Neural cell (in vitro differentiated cells): Measurements from ENCODE around the gene FRMD1.

Experiments used
- CTCF ChIP-seq: fragments of 450-650 bp; IDR thresholded peaks from 2 replicates; pipeline ENCODE4 v1.5.1; 2014; ENCODE audit warnings: antibody characterized with exemption, mild to moderate bottlenecking, moderate library complexity; ENCODE audit not compliant: poor library complexity, severe bottlenecking
- EP300 ChIP-seq: fragments of 450-650 bp; conservative IDR thresholded peaks from 2 replicates; pipeline ENCODE4 v1.6.1; 2014; ENCODE audit warnings: antibody characterized with exemption, mild to moderate bottlenecking, moderate library complexity; ENCODE audit not compliant: poor library complexity, severe bottlenecking
- EZH2 ChIP-seq: fragments of 200-600, 300-800 bp; shearing (Covaris generic), sonication (generic); IDR thresholded peaks from 2 replicates; pipeline ENCODE4 v1.6.1; 2014; ENCODE audit warnings: antibody characterized with exemption, low read length, borderline replicate concordance, mild to moderate bottlenecking; ENCODE audit not compliant: insufficient read depth, poor library complexity, severe bottlenecking
- MXI1 ChIP-seq: fragments of 450-650 bp; conservative IDR thresholded peaks from 2 replicates; pipeline ENCODE4 v1.6.1; 2014; ENCODE audit warnings: antibody characterized with exemption, mild to moderate bottlenecking; ENCODE audit not compliant: poor library complexity, severe bottlenecking
- POLR2AphosphoS5 ChIP-seq: IDR thresholded peaks from 2 replicates; pipeline ENCODE4 v1.6.1; 2012
- RAD21 ChIP-seq: fragments of 450-650 bp; conservative IDR thresholded peaks from 2 replicates; pipeline ENCODE4 v1.6.1; 2014; ENCODE audit warnings: antibody characterized with exemption, mild to moderate bottlenecking, moderate library complexity
- SMC3 ChIP-seq: fragments of 450-650 bp; conservative IDR thresholded peaks from 2 replicates; pipeline ENCODE4 v1.6.1; 2014; ENCODE audit warnings: antibody characterized with exemption, mild to moderate bottlenecking, moderate library complexity; ENCODE audit not compliant: poor library complexity
- TAF1 ChIP-seq: IDR thresholded peaks from 2 replicates; pipeline ENCODE4 v1.6.1; 2012; ENCODE audit warnings: low read depth
- TF ChIP-seq, protein P1 (sequence below): IDR thresholded peaks from 2 replicates; pipeline ENCODE4 v1.6.1; 2012; ENCODE audit warnings: borderline replicate concordance

- no peak for TF ChIP-seq POLR2AphosphoS5
- no peak for TF ChIP-seq EZH2
- no peak for TF ChIP-seq CTCF
- TF ChIP-seq EP300: no peak
- TF ChIP-seq, protein P1, sequence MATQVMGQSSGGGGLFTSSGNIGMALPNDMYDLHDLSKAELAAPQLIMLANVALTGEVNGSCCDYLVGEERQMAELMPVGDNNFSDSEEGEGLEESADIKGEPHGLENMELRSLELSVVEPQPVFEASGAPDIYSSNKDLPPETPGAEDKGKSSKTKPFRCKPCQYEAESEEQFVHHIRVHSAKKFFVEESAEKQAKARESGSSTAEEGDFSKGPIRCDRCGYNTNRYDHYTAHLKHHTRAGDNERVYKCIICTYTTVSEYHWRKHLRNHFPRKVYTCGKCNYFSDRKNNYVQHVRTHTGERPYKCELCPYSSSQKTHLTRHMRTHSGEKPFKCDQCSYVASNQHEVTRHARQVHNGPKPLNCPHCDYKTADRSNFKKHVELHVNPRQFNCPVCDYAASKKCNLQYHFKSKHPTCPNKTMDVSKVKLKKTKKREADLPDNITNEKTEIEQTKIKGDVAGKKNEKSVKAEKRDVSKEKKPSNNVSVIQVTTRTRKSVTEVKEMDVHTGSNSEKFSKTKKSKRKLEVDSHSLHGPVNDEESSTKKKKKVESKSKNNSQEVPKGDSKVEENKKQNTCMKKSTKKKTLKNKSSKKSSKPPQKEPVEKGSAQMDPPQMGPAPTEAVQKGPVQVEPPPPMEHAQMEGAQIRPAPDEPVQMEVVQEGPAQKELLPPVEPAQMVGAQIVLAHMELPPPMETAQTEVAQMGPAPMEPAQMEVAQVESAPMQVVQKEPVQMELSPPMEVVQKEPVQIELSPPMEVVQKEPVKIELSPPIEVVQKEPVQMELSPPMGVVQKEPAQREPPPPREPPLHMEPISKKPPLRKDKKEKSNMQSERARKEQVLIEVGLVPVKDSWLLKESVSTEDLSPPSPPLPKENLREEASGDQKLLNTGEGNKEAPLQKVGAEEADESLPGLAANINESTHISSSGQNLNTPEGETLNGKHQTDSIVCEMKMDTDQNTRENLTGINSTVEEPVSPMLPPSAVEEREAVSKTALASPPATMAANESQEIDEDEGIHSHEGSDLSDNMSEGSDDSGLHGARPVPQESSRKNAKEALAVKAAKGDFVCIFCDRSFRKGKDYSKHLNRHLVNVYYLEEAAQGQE: no peak
- TF ChIP-seq SMC3: no peak
- TF ChIP-seq TAF1: no peak
- TF ChIP-seq MXI1: no peak
- TF ChIP-seq RAD21: no peak
Measured at GRCh38 chr6:168034537-168034936, 44.5 kb downstream of the FRMD1 start.
